Left lung (tissue), 10 donors: ENCODE results near the gene LRRC28. TPM values are rescaled to one million over a fixed set of nuclear protein-coding genes. Genes with fewer than 3 reads are reported as not detected.
"Not testable (repeated sequence)": the region's sequence is repeated elsewhere in the genome, so short reads cannot be mapped to it uniquely, and the experiment has no call there.

ENCODE experiments used
- ATAC-seq: fragments of 200-7000 bp; cut with Tn5 transposase; one replicate; pipeline ENCODE4 v1.9.1; 2020; ENCODE audit warnings: moderate library complexity
- DNase-seq, 4 donors: peaks; one replicate each; pipeline ENCODE4 v3.0.0-alpha.2; 2013 to 2020
- H3K27ac ChIP-seq, 2 donors: fragments of 200-600 bp; sonication (generic) in 1 of 2; one replicate each; pipeline versions ENCODE4 v1.5.0 to v1.8.0; 2020 to 2021
- H3K27me3 ChIP-seq, 2 donors: fragments of 200-600 bp; sonication (generic) in 1 of 2; one replicate each; pipeline versions ENCODE4 v1.5.0 to v1.8.0; 2020 to 2021
- H3K36me3 ChIP-seq, 2 donors: fragments of 200-600 bp; sonication (generic) in 1 of 2; one replicate each; pipeline versions ENCODE4 v1.5.0 to v1.8.0; 2020 to 2021
- H3K4me1 ChIP-seq, 2 donors: fragments of 200-600 bp; one replicate each; pipeline ENCODE4 v1.8.0; 2021
- H3K4me3 ChIP-seq, 2 donors: fragments of 200-600 bp; sonication (generic) in 1 of 2; one replicate each; pipeline versions ENCODE4 v1.5.0 to v1.8.0; 2020 to 2021; ENCODE audit warnings: mild to moderate bottlenecking in 1 of 2
- H3K9me3 ChIP-seq, 2 donors: fragments of 200-600 bp; sonication (generic) in 1 of 2; one replicate each; pipeline versions ENCODE4 v1.5.0 to v1.8.0; 2020 to 2021
- CTCF ChIP-seq, 2 donors: fragments of 200-600 bp; sonication (generic) in 1 of 2; IDR thresholded peaks; one replicate each; pipeline versions ENCODE4 v1.5.0 to v1.8.0; 2021; ENCODE audit warnings: antibody characterized with exemption in 2 of 2
- intact Hi-C, 2 donors: fragments of 100-400 bp; cut with DNase I; formaldehyde crosslinking; loops; one replicate each; pipeline versions ENCODE4 v1.11.2 to v1.14.2; 2022
- polyA plus RNA-seq, 6 donors: library from polyadenylated mRNA; unstranded; fragments of 120-200 nt; gene quantifications; one replicate each; pipeline ENCODE4 v1.2.1, GENCODE V29; 2013; ENCODE audit not compliant: insufficient read length in 6 of 6
- total RNA-seq, 2 donors: library from RNA; stranded (reverse); fragmentation: NEBNext Ultra II Directional; extraction: Animal tissue kit (Norgen Biotek cat#: 25700); gene quantifications; one replicate each; pipeline ENCODE4 v1.2.1, GENCODE V29; 2021
- donor health status: DM: no; HTN: yes; CAD: no.
- donor health status: DM: no; HTN: no; CAD: no.

The LRRC28 gene
- total and polyA plus RNA-seq, 8 donors, result 14.9 to 29.7 (median 25.0) TPM

GRCh38 chr15:99393641-99394040 lies 142.4 kb downstream of the LRRC28 start:
- Histone ChIP-seq H3K27ac (no peak overlapping the region), H3K27me3 (no peaks in the 10 kb centered on the region), H3K4me3 (no peak overlapping the region), H3K9me3 (peaks cover 0 to 11% of the 10 kb centered on the region in 2 donors), H3K36me3 (no peaks in the 10 kb centered on the region), H3K4me1 (no peaks in the 10 kb centered on the region)
- TF ChIP-seq CTCF (IDR thresholded peaks at IDR 0.05), result no peak
- intact Hi-C loops, result no loop called here
- ATAC-seq (no peak), DNase-seq (no peak)

- TF ChIP-seq CTCF (IDR thresholded peaks at IDR 0.05), result no peak
- intact Hi-C loops, result no loop called here
- ATAC-seq (no peak), DNase-seq (peak in 2 of 4 donors; percentile 29 to 51)
- Histone ChIP-seq H3K27ac (no peak overlapping the region), H3K4me3 (no peak overlapping the region), H3K4me1 (peaks cover 0 to under 1% of the 10 kb centered on the region in 2 donors), H3K9me3 (peaks cover 0 to 9% of the 10 kb centered on the region in 2 donors), H3K36me3 (no peaks in the 10 kb centered on the region), H3K27me3 (no peaks in the 10 kb centered on the region)
Measured at GRCh38 chr15:99396375-99396774, 145.1 kb downstream of the LRRC28 start.

GRCh38 chr15:99399061-99399460 lies 147.8 kb downstream of the LRRC28 start:
- no peak overlapping the region for H3K4me3 ChIP-seq
- no peaks in the 10 kb centered on the region for H3K27me3 ChIP-seq
- H3K4me1 ChIP-seq, result peaks cover 0 to 2% of the 10 kb centered on the region in 2 donors
- no peak overlapping the region for H3K27ac ChIP-seq
- intact Hi-C loops, result no loop called here
- DNase-seq (no peak), ATAC-seq (no peak)
- no peaks in the 10 kb centered on the region for H3K36me3 ChIP-seq
- TF ChIP-seq CTCF (IDR thresholded peaks at IDR 0.05), result no peak
- no peaks in the 10 kb centered on the region for H3K9me3 ChIP-seq

- H3K27ac ChIP-seq, result no peak overlapping the region
- intact Hi-C loops, result no loop called here
Measured at GRCh38 chr15:99399618-99400017, 148.3 kb downstream of the LRRC28 start.

GRCh38 chr15:99401216-99401615 lies 149.9 kb downstream of the LRRC28 start:
- H3K9me3 ChIP-seq, H3K4me3 ChIP-seq, H3K36me3 ChIP-seq, H3K27me3 ChIP-seq, intact Hi-C loops, ATAC-seq, DNase-seq, H3K4me1 ChIP-seq: not testable (repeated sequence)
- H3K27ac ChIP-seq, result peak overlapping the region in 1 of 2 donors; percentile 63

More at GRCh38 chr15:99399618-99400017, 148.3 kb downstream of the LRRC28 start:
- no peak for TF ChIP-seq CTCF (IDR thresholded peaks at IDR 0.05)
- Histone ChIP-seq H3K4me3 (no peak overlapping the region), H3K27me3 (no peaks in the 10 kb centered on the region), H3K36me3 (no peaks in the 10 kb centered on the region), H3K9me3 (no peaks in the 10 kb centered on the region), H3K4me1 (peaks cover 0 to 2% of the 10 kb centered on the region in 2 donors)
- no peak for DNase-seq
- no peak for ATAC-seq
